ENCODE results near the gene RAD51B. TPM values are rescaled to one million over a fixed set of nuclear protein-coding genes. Genes with fewer than 3 reads are reported as not detected.

Gene RAD51B
- total RNA-seq, 2 experiments from 2014 or later = 43.6 to 50.7 TPM

- H3K27me3 Mint-ChIP-seq = no peaks in the 10 kb centered on the region
- ATAC-seq (ENCODE audit: low read depth) (no peak), DNase-seq (no peak)
- H3K4me3 Mint-ChIP-seq = no peak overlapping the region
- H3K36me3 Mint-ChIP-seq = peaks cover 3% of the 10 kb centered on the region
- H3K4me1 Mint-ChIP-seq = no peaks in the 10 kb centered on the region
- no peak overlapping the region for H3K27ac Mint-ChIP-seq
- H3K9me3 Mint-ChIP-seq = peaks cover 3% of the 10 kb centered on the region
- POLR2A ChIA-PET = no interaction called here
Measured at GRCh38 chr14:68637106-68638021, 817.8 kb downstream of the RAD51B start.

- POLR2A ChIA-PET = no interaction called here
Measured at GRCh38 chr14:68638141-68638999, 818.8 kb downstream of the RAD51B start.

GRCh38 chr14:68639000-68639757 is 819.6 kb downstream of the RAD51B start:
- H3K36me3 Mint-ChIP-seq = peaks cover 3% of the 10 kb centered on the region
- H3K27ac Mint-ChIP-seq = no peak overlapping the region
- H3K4me3 Mint-ChIP-seq = no peak overlapping the region
- DNase-seq = no peak
- ATAC-seq (ENCODE audit: low read depth) = no peak
- H3K9me3 Mint-ChIP-seq = peaks cover 5% of the 10 kb centered on the region
- POLR2A ChIA-PET = no interaction called here
- no peaks in the 10 kb centered on the region for H3K4me1 Mint-ChIP-seq
- no peaks in the 10 kb centered on the region for H3K27me3 Mint-ChIP-seq

More at GRCh38 chr14:68638141-68638999, 818.8 kb downstream of the RAD51B start:
- peaks cover 3% of the 10 kb centered on the region for H3K9me3 Mint-ChIP-seq
- H3K27me3 Mint-ChIP-seq = no peaks in the 10 kb centered on the region
- no peak overlapping the region for H3K27ac Mint-ChIP-seq
- no peak for DNase-seq
- ATAC-seq (ENCODE audit: low read depth) = no peak
- no peak overlapping the region for H3K4me3 Mint-ChIP-seq
- peaks cover 3% of the 10 kb centered on the region for H3K36me3 Mint-ChIP-seq
- H3K4me1 Mint-ChIP-seq = no peaks in the 10 kb centered on the region

- Mint-ChIP-seq H3K4me1 (no peaks in the 10 kb centered on the region), H3K36me3 (peaks cover 3% of the 10 kb centered on the region), H3K9me3 (peaks cover 5% of the 10 kb centered on the region), H3K4me3 (no peak overlapping the region), H3K27ac (no peak overlapping the region), H3K27me3 (no peaks in the 10 kb centered on the region)
- POLR2A ChIA-PET = no interaction called here
- ATAC-seq (ENCODE audit: low read depth) (no peak), DNase-seq (no peak)
Measured at GRCh38 chr14:68639758-68640574, 820.4 kb downstream of the RAD51B start.

GRCh38 chr14:68643673-68644072 is 824.1 kb downstream of the RAD51B start:
- Mint-ChIP-seq H3K9me3 (peaks cover 5% of the 10 kb centered on the region), H3K4me3 (no peak overlapping the region), H3K36me3 (peaks cover 3% of the 10 kb centered on the region), H3K27ac (no peak overlapping the region), H3K4me1 (no peaks in the 10 kb centered on the region), H3K27me3 (peaks cover 3% of the 10 kb centered on the region)
- POLR2A ChIA-PET = no interaction called here
- no peak for ATAC-seq (ENCODE audit: low read depth)
- no peak for DNase-seq

- Mint-ChIP-seq H3K27ac (no peak overlapping the region), H3K4me3 (no peak overlapping the region), H3K9me3 (peaks cover 5% of the 10 kb centered on the region), H3K27me3 (peaks cover 3% of the 10 kb centered on the region), H3K4me1 (no peaks in the 10 kb centered on the region), H3K36me3 (peaks cover 3% of the 10 kb centered on the region)
- no peak for DNase-seq
- ATAC-seq (ENCODE audit: low read depth) = no peak
- POLR2A ChIA-PET = no interaction called here
Measured at GRCh38 chr14:68644101-68644500, 824.5 kb downstream of the RAD51B start.

- Mint-ChIP-seq H3K27ac (no peak overlapping the region), H3K27me3 (peaks cover 3% of the 10 kb centered on the region), H3K4me1 (no peaks in the 10 kb centered on the region), H3K9me3 (peaks cover 4% of the 10 kb centered on the region), H3K4me3 (no peak overlapping the region), H3K36me3 (peaks cover 3% of the 10 kb centered on the region)
- no peak for DNase-seq
- POLR2A ChIA-PET = no interaction called here
- ATAC-seq (ENCODE audit: low read depth) = no peak
Measured at GRCh38 chr14:68645371-68645770, 825.8 kb downstream of the RAD51B start.

- POLR2A ChIA-PET = interaction anchor here (1.0 kb wide), 1 partner anchor 140 kb away, joined by 3 read pairs; no protein-coding TSS in a partner anchor
- no peak overlapping the region for H3K27ac Mint-ChIP-seq
- peaks cover 6% of the 10 kb centered on the region for H3K4me1 Mint-ChIP-seq
- peaks cover 3% of the 10 kb centered on the region for H3K27me3 Mint-ChIP-seq
- H3K36me3 Mint-ChIP-seq = no peaks in the 10 kb centered on the region
- no peak overlapping the region for H3K4me3 Mint-ChIP-seq
- H3K9me3 Mint-ChIP-seq = no peaks in the 10 kb centered on the region
- ATAC-seq (ENCODE audit: low read depth) = no peak
- DNase-seq = no peak
Measured at GRCh38 chr14:68649476-68650189, 830.1 kb downstream of the RAD51B start.

GRCh38 chr14:68650404-68650994 is 830.9 kb downstream of the RAD51B start:
- peaks cover 3% of the 10 kb centered on the region for H3K27me3 Mint-ChIP-seq
- H3K4me3 Mint-ChIP-seq = no peak overlapping the region
- POLR2A ChIA-PET = no interaction called here
- H3K36me3 Mint-ChIP-seq = no peaks in the 10 kb centered on the region
- DNase-seq (no peak), ATAC-seq (ENCODE audit: low read depth) (no peak)
- peaks cover 8% of the 10 kb centered on the region for H3K4me1 Mint-ChIP-seq
- no peak overlapping the region for H3K27ac Mint-ChIP-seq
- H3K9me3 Mint-ChIP-seq = no peaks in the 10 kb centered on the region

GRCh38 chr14:68651075-68651474 is 831.5 kb downstream of the RAD51B start:
- ATAC-seq (ENCODE audit: low read depth) (no peak), DNase-seq (no peak)
- POLR2A ChIA-PET = no interaction called here
- Mint-ChIP-seq H3K27me3 (peaks cover 3% of the 10 kb centered on the region), H3K4me1 (peaks cover 8% of the 10 kb centered on the region), H3K36me3 (no peaks in the 10 kb centered on the region), H3K4me3 (no peak overlapping the region), H3K27ac (no peak overlapping the region), H3K9me3 (no peaks in the 10 kb centered on the region)

GRCh38 chr14:68651652-68652432 is 832.3 kb downstream of the RAD51B start:
- ATAC-seq (ENCODE audit: low read depth) (no peak), DNase-seq (no peak)
- no peaks in the 10 kb centered on the region for H3K9me3 Mint-ChIP-seq
- no peak overlapping the region for H3K4me3 Mint-ChIP-seq
- H3K4me1 Mint-ChIP-seq = peaks cover 8% of the 10 kb centered on the region
- POLR2A ChIA-PET = no interaction called here
- no peaks in the 10 kb centered on the region for H3K27me3 Mint-ChIP-seq
- H3K27ac Mint-ChIP-seq = no peak overlapping the region
- no peaks in the 10 kb centered on the region for H3K36me3 Mint-ChIP-seq
